ENCODE data around the gene ADGRV1.
"Not testable (repeated sequence)": the region's sequence is repeated elsewhere in the genome, so short reads cannot be mapped to it uniquely, and the experiment has no call there.

DNA sequence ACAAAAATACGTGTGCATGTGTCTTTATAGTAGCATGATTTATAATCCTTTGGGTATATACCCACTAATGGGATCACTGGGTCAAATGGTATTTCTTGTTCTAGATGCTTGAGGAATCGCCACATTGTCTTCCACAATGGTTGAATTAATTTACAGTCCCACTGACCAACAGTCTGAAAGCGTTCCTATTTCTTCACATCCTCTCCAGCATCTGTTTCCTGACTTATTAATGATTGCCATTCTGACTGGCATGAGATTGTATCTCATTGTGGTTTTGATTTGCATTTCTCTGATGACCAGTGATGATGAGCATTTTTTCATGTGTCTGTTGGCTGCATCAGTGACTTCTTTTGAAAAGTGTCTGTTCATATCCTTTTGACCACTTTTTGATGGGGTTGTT, 18.0 kb downstream of the ADGRV1 start:
- TF ChIP-seq, protein P1, sequence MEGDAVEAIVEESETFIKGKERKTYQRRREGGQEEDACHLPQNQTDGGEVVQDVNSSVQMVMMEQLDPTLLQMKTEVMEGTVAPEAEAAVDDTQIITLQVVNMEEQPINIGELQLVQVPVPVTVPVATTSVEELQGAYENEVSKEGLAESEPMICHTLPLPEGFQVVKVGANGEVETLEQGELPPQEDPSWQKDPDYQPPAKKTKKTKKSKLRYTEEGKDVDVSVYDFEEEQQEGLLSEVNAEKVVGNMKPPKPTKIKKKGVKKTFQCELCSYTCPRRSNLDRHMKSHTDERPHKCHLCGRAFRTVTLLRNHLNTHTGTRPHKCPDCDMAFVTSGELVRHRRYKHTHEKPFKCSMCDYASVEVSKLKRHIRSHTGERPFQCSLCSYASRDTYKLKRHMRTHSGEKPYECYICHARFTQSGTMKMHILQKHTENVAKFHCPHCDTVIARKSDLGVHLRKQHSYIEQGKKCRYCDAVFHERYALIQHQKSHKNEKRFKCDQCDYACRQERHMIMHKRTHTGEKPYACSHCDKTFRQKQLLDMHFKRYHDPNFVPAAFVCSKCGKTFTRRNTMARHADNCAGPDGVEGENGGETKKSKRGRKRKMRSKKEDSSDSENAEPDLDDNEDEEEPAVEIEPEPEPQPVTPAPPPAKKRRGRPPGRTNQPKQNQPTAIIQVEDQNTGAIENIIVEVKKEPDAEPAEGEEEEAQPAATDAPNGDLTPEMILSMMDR (IDR thresholded peaks at IDR 0.05; ENCODE audit: insufficient read depth, low read length), result not testable (repeated sequence)
- not testable (repeated sequence) for TF ChIP-seq SPI1 (IDR thresholded peaks at IDR 0.05; ENCODE audit: borderline replicate concordance, low read depth)

Measured in HL-60 (cell line).